Measurements from ENCODE around the gene SPRR2B.
"Not testable (repeated sequence)": the region's sequence is repeated elsewhere in the genome, so short reads cannot be mapped to it uniquely, and the experiment has no call there.

SPRR2B gene

DNA sequence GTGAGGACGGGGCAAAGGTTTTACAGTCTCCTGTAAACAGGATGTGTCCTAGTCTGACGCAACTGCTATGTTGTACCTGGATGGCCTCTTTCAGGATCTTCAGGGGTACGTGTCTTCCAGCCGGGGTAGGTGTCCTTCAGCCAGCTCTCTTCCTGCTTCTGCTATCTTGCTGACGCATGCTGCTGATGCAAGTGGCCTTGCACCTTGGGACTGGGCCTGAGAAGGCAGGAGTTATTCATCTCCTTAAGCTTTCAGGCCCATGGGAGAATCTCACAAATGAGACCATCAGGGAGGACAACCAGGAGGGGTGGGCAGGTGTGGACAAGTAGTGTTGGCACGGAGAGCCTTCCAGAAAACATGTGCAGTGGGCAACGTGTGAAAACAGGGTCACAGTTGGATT is 48.3 kb downstream of the SPRR2B start:
- TF ChIP-seq, protein P1, sequence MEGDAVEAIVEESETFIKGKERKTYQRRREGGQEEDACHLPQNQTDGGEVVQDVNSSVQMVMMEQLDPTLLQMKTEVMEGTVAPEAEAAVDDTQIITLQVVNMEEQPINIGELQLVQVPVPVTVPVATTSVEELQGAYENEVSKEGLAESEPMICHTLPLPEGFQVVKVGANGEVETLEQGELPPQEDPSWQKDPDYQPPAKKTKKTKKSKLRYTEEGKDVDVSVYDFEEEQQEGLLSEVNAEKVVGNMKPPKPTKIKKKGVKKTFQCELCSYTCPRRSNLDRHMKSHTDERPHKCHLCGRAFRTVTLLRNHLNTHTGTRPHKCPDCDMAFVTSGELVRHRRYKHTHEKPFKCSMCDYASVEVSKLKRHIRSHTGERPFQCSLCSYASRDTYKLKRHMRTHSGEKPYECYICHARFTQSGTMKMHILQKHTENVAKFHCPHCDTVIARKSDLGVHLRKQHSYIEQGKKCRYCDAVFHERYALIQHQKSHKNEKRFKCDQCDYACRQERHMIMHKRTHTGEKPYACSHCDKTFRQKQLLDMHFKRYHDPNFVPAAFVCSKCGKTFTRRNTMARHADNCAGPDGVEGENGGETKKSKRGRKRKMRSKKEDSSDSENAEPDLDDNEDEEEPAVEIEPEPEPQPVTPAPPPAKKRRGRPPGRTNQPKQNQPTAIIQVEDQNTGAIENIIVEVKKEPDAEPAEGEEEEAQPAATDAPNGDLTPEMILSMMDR (IDR thresholded peaks at IDR 0.05; ENCODE audit: insufficient read depth, low read depth, low read length, missing control alignments) = no peak
- H3K4me3 ChIP-seq (ENCODE audit: low read length) = no peak overlapping the region
- no peak for DNase-seq (ENCODE audit: low read depth)

DNA sequence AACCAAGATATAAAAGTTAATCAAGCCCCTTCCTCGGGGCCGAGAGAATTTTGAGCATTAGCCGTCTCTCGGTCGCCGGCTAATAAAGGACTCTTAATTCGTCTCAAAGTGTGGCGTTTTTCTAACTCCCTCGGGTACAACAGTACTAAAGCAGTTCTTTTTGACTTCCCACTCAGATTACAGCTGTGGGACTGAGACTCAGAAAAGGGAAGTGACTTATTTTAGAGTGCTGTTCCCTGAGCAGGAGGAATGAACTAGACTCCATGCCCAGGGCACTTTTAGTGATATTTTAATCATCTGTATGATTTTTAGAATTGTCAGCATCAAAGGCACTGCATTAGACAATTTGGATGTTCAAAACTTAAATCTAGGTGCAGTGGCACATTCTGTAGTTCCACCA is 49.1 kb downstream of the SPRR2B start:
- not testable (repeated sequence) for DNase-seq (ENCODE audit: low read depth); H3K4me3 ChIP-seq (ENCODE audit: low read length)

DNA sequence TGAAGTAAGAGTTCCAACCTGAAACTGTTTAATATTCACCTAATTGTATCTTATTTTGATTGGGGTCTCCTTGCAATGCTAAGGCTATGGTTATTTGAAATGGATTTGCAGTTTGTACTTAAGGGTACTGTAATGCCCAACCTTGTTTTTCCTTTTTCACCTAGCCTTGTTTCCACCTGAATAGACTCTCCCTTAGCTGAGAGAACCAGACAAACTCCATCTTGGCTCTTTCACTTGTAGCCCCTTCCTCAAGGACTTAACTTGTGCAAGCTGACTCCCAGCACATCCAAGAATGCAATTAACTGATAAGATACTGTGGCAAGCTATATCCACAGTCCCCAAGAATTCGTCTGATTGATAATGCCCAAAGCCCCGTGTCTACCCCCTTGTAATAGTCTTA is 49.6 kb downstream of the SPRR2B start:
- not testable (repeated sequence) for H3K4me3 ChIP-seq (ENCODE audit: low read length); DNase-seq (ENCODE audit: low read depth)

Data from epithelial cell of esophagus (primary cell).